ENCODE results near the gene LGALS13.

- TF ChIP-seq, protein P1, sequence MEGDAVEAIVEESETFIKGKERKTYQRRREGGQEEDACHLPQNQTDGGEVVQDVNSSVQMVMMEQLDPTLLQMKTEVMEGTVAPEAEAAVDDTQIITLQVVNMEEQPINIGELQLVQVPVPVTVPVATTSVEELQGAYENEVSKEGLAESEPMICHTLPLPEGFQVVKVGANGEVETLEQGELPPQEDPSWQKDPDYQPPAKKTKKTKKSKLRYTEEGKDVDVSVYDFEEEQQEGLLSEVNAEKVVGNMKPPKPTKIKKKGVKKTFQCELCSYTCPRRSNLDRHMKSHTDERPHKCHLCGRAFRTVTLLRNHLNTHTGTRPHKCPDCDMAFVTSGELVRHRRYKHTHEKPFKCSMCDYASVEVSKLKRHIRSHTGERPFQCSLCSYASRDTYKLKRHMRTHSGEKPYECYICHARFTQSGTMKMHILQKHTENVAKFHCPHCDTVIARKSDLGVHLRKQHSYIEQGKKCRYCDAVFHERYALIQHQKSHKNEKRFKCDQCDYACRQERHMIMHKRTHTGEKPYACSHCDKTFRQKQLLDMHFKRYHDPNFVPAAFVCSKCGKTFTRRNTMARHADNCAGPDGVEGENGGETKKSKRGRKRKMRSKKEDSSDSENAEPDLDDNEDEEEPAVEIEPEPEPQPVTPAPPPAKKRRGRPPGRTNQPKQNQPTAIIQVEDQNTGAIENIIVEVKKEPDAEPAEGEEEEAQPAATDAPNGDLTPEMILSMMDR (conservative IDR thresholded peaks at IDR 0.05 in 1 of 2, IDR thresholded peaks at IDR 0.05 in 1 of 2; ENCODE audit: extremely low read depth in 1 of 2, insufficient read depth in 1 of 2, low read depth in 1 of 2, low read length in 2 of 2): no peak
- no peak for TF ChIP-seq EZH2 (IDR thresholded peaks at IDR 0.05; ENCODE audit: borderline replicate concordance, low read length)
Observed at GRCh38 chr19:39613597-39613996, 11.3 kb downstream of the LGALS13 start.
